WTC11 (cell line): ENCODE measurements around the gene PTPRH. TPM values are rescaled to one million over a fixed set of nuclear protein-coding genes. Genes with fewer than 3 reads are reported as not detected.

ENCODE experiments used
- ATAC-seq: fragments of 200-7000 bp; cut with Tn5 transposase; 2 replicates; pipeline ENCODE4 v1.10.0; 2021; ENCODE audit warnings: mild to moderate bottlenecking, moderate library complexity
- CTCF ChIA-PET: fragments of 300-600 bp; sonication (Branson Sonifier 250); formaldehyde crosslinking; loops from one replicate; lab custom pipeline; 2021; ENCODE audit warnings: antibody characterized with exemption; lab: Charles Lee
- POLR2A ChIA-PET: fragments of 350-600 bp; sonication (Branson Sonifier 250); formaldehyde crosslinking; loops from one replicate; lab custom pipeline; 2021; ENCODE audit warnings: antibody characterized with exemption; lab: Charles Lee
- DNase-seq: peaks from one replicate; pipeline ENCODE4 v3.0.0; 2021; ENCODE audit warnings: low spot score
- H3K27ac Mint-ChIP-seq: 2 replicates; pipeline ENCODE4 v1.8.0; 2021; ENCODE audit warnings: mixed read lengths
- H3K27me3 Mint-ChIP-seq: 2 replicates; pipeline ENCODE4 v1.8.0; 2021; ENCODE audit warnings: low read depth, mild to moderate bottlenecking, moderate library complexity, mixed read lengths
- H3K36me3 Mint-ChIP-seq: 2 replicates; pipeline ENCODE4 v1.8.0; 2021; ENCODE audit warnings: mixed read lengths
- H3K4me1 Mint-ChIP-seq: 2 replicates; pipeline ENCODE4 v1.8.0; 2022; ENCODE audit warnings: mixed read lengths
- H3K4me3 Mint-ChIP-seq: 2 replicates; pipeline ENCODE4 v1.8.0; 2021; ENCODE audit warnings: mild to moderate bottlenecking, moderate library complexity, mixed read lengths
- H3K9me3 Mint-ChIP-seq: 2 replicates; pipeline ENCODE4 v1.8.0; 2021; ENCODE audit warnings: mixed read lengths
- AR ChIP-seq: fragments of 250-450 bp; sonication (Bioruptor Pico); IDR thresholded peaks from 2 replicates; pipeline ENCODE4 v1.9.0; 2021; ENCODE audit warnings: mild to moderate bottlenecking
- ARID4B ChIP-seq: sonication (generic); formaldehyde crosslinking; IDR thresholded peaks from 2 replicates; pipeline ENCODE4 v1.8.0; 2023; ENCODE audit warnings: missing genetic modification reagents, mild to moderate bottlenecking, borderline replicate concordance
- CREM ChIP-seq: sonication (generic); formaldehyde crosslinking; IDR thresholded peaks from 2 replicates; pipeline ENCODE4 v1.8.1; 2022; ENCODE audit warnings: mild to moderate bottlenecking, missing genetic modification reagents, moderate library complexity
- CTCF ChIP-seq: fragments of 200-600 bp; IDR thresholded peaks from 2 replicates; pipeline ENCODE4 v1.8.0; 2022; ENCODE audit warnings: antibody characterized with exemption
- E2F5 ChIP-seq: sonication (generic); formaldehyde crosslinking; IDR thresholded peaks from 2 replicates; pipeline ENCODE4 v1.8.1; 2022; ENCODE audit warnings: mild to moderate bottlenecking, moderate library complexity, missing genetic modification reagents
- FOXP1 ChIP-seq: sonication (generic); formaldehyde crosslinking; IDR thresholded peaks from 2 replicates; pipeline ENCODE4 v1.8.0; 2022; ENCODE audit warnings: missing genetic modification reagents, mild to moderate bottlenecking, moderate library complexity, borderline replicate concordance
- HMGXB4 ChIP-seq: sonication (generic); formaldehyde crosslinking; IDR thresholded peaks from 2 replicates; pipeline ENCODE4 v1.8.1; 2023; ENCODE audit warnings: mild to moderate bottlenecking, moderate library complexity, missing genetic modification reagents
- MLX ChIP-seq: sonication (generic); formaldehyde crosslinking; IDR thresholded peaks from 2 replicates; pipeline ENCODE4 v1.8.1; 2023; ENCODE audit warnings: mild to moderate bottlenecking, missing genetic modification reagents, moderate library complexity
- RORB ChIP-seq: fragments of 250-450 bp; sonication (Bioruptor Pico); IDR thresholded peaks from 2 replicates; pipeline ENCODE4 v1.9.0; 2021; ENCODE audit warnings: mild to moderate bottlenecking
- STAT6 ChIP-seq: sonication (generic); formaldehyde crosslinking; conservative IDR thresholded peaks from 2 replicates; pipeline ENCODE4 v1.8.1; 2023; ENCODE audit warnings: mild to moderate bottlenecking, low read depth, missing genetic modification reagents, moderate library complexity
- TP53 ChIP-seq: sonication (generic); formaldehyde crosslinking; IDR thresholded peaks from 2 replicates; pipeline ENCODE4 v1.8.1; 2023; ENCODE audit warnings: mild to moderate bottlenecking, missing genetic modification reagents
- ZNF232 ChIP-seq: sonication (generic); formaldehyde crosslinking; IDR thresholded peaks from 2 replicates; pipeline ENCODE4 v1.8.0; 2022; ENCODE audit warnings: mild to moderate bottlenecking, missing genetic modification reagents
- ZNF263 ChIP-seq: sonication (generic); formaldehyde crosslinking; IDR thresholded peaks from 2 replicates; pipeline ENCODE4 v1.8.1; 2022; ENCODE audit warnings: low read depth, mild to moderate bottlenecking, moderate library complexity, missing genetic modification reagents
- ZNF425 ChIP-seq: fragments of 250-450 bp; sonication (Bioruptor Pico); conservative IDR thresholded peaks from 2 replicates; pipeline ENCODE4 v1.9.0; 2021; ENCODE audit warnings: mild to moderate bottlenecking
- total RNA-seq: library from RNA; stranded (reverse); gene quantifications from 3 replicates; pipeline ENCODE4 v1.2.3, GENCODE V29; 2021

The PTPRH gene
- total RNA-seq, 1 experiment from 2014 or later = 0.63 TPM

- peaks cover 7% of the 10 kb centered on the region for H3K36me3 Mint-ChIP-seq
- TF ChIP-seq FOXP1 (CRISPR knock-in tag) (no peak), ARID4B (CRISPR knock-in tag) (no peak), AR (CRISPR knock-in tag) (no peak), STAT6 (CRISPR knock-in tag) (no peak)
- no peaks in the 10 kb centered on the region for H3K9me3 Mint-ChIP-seq
- ChIA-PET POLR2A (interaction anchor here (1.8 kb wide), 1 partner anchor 10 kb away, joined by 5 read pairs; no protein-coding TSS in a partner anchor), CTCF (interaction anchor here (1.0 to 4.5 kb wide), 4 partner anchors 10 to 40 kb away, joined by 3 to 29 read pairs (median 8); partner anchors contain the start of gene DNAAF3)
- H3K27ac Mint-ChIP-seq = no peak overlapping the region
- DNase-seq (no peak), ATAC-seq (no peak)
- no peak overlapping the region for H3K4me3 Mint-ChIP-seq
- peaks cover 32% of the 10 kb centered on the region for H3K4me1 Mint-ChIP-seq
- peaks cover 6% of the 10 kb centered on the region for H3K27me3 Mint-ChIP-seq
These were observed 72.8 kb downstream of the PTPRH start for GRCh38 chr19:55136399-55137102.

GRCh38 chr19:55134736-55135135 is 74.6 kb downstream of the PTPRH start:
- POLR2A ChIA-PET = no interaction called here
- no peak overlapping the region for H3K27ac Mint-ChIP-seq
- TF ChIP-seq ZNF263 (CRISPR knock-in tag) (no peak), MLX (CRISPR knock-in tag) (no peak), E2F5 (CRISPR knock-in tag) (no peak), TP53 (CRISPR knock-in tag) (no peak), HMGXB4 (CRISPR knock-in tag) (no peak), CTCF (no peak), ZNF425 (CRISPR knock-in tag) (no peak), CREM (no peak), ZNF232 (no peak), RORB (CRISPR knock-in tag) (no peak)

More at GRCh38 chr19:55134736-55135135, 74.6 kb downstream of the PTPRH start:
- H3K36me3 Mint-ChIP-seq = peaks cover 3% of the 10 kb centered on the region; the same call in 1 of the 2 replicates
- DNase-seq (no peak), ATAC-seq (no peak)
- no peaks in the 10 kb centered on the region for H3K9me3 Mint-ChIP-seq
- CTCF ChIA-PET = interaction anchor here (0.6 to 4.5 kb wide), 9 partner anchors 12 to 254 kb away, joined by 3 to 29 read pairs (median 4); no protein-coding TSS in a partner anchor
- H3K27me3 Mint-ChIP-seq = no peaks in the 10 kb centered on the region
- H3K4me1 Mint-ChIP-seq = peaks cover 27% of the 10 kb centered on the region
- H3K4me3 Mint-ChIP-seq = no peak overlapping the region
